ENCODE data around the gene TMEM150A.
"Not testable (repeated sequence)": the region's sequence is repeated elsewhere in the genome, so short reads cannot be mapped to it uniquely, and the experiment has no call there.

The TMEM150A gene, protein sequence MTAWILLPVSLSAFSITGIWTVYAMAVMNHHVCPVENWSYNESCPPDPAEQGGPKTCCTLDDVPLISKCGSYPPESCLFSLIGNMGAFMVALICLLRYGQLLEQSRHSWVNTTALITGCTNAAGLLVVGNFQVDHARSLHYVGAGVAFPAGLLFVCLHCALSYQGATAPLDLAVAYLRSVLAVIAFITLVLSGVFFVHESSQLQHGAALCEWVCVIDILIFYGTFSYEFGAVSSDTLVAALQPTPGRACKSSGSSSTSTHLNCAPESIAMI

DNA sequence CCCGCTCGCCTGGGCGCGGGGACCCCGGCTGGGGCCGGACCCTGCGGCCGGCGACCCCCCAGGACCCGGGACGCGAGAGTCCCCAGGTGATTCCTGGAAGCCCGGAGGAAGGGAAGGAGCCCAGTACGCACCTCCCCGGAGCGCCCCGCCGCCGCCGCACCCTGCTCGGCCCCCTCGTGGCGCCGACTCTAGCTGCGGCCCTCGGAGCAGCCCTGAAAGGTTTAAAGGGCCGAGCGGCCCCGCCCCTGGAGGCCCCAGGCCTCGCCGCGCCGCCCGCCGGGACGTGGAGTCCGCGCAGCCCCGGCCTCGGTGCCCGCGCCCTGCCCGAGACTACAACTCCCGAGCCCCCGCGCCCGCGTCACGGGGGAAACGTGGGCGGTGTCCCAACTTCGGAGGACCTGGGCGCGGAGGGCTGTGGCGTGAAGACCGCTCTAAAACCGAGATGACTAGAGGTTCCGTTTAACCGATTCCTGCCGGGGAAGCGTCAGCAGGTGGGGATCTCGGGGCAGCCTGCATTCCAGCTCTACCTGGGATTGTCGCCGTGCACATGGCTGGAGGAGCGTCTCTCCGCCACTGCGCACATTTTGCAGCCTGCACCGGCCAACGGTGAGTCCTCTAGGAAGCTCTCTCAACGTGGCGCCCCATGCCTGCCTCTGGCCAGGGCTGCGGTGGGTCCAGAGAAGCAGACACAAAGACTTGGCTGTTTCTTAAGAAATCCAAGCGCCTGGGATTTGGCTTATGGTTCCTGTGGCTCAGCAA, at the start of gene TMEM150A:
Gene TMEM150A, minus strand, starts transcription at position 223 of the 759 bp plus-strand sequence. CDS start 750 bp downstream, outside the sequence.
- peak; percentile 71 to 86 for DNase-seq (ENCODE audit: low read depth in 2 of 2)

DNA sequence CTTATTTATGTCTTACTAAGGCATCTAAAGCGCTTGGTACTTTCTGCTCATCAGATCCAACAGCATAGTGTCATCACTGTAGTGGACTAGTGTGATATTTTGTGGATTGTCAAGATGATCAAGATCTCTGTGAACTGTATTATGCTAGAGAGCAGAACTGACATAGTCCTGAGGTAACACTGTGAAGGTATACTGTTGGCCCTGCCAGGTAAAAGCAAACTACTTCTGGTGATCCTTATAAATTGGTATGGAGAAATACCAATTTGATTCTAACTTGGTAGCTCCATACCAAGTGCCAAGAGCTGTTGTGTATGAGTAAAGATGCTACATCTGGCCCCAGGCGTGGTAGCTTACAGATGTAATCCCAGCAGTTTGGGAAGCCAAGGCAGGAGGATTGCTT, 49.6 kb upstream of the TMEM150A start:
- DNase-seq (ENCODE audit: low read depth in 2 of 2), result no peak

DNA sequence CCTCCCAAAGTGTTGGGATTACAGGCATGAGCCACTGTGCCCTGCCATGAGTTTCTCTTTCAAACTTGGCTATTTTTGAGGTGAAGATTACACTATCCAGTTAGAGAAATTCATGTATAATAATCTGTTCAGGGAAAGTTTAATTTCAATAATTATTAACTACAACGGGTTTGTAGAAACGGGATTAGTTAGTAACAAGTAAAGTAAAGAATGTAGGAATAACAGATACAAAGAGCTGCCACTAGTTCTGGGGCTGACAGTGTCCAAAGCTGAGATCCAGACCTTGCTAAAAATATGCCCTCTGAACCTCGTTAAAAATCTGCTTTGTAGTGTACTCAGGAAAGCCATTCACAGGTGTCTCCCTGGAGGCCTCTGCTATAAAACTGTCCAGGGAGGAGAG, 48.6 kb upstream of the TMEM150A start:
- no peak for DNase-seq (ENCODE audit: low read depth in 2 of 2)

DNA sequence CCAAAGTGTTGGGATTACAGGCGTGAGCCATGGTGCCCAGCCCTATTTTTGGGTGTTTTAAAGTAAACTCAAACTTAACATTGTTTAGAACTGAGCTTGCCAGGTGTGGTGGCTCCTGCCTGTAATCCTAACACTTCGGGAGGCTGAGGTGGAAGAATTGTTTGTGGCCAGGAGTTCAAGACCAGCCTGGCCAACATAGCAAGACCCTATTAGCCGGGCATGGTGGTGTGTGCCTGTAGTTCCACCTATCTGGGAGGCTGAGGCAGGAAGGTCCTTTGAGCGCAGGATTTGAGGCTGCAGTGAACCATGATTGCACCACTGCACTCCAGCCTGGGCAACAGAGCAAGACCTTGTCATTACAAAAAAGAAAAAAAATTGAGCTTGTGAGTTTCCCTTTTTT, 48.0 kb upstream of the TMEM150A start:
- no peak for DNase-seq (ENCODE audit: low read depth in 2 of 2)

DNA sequence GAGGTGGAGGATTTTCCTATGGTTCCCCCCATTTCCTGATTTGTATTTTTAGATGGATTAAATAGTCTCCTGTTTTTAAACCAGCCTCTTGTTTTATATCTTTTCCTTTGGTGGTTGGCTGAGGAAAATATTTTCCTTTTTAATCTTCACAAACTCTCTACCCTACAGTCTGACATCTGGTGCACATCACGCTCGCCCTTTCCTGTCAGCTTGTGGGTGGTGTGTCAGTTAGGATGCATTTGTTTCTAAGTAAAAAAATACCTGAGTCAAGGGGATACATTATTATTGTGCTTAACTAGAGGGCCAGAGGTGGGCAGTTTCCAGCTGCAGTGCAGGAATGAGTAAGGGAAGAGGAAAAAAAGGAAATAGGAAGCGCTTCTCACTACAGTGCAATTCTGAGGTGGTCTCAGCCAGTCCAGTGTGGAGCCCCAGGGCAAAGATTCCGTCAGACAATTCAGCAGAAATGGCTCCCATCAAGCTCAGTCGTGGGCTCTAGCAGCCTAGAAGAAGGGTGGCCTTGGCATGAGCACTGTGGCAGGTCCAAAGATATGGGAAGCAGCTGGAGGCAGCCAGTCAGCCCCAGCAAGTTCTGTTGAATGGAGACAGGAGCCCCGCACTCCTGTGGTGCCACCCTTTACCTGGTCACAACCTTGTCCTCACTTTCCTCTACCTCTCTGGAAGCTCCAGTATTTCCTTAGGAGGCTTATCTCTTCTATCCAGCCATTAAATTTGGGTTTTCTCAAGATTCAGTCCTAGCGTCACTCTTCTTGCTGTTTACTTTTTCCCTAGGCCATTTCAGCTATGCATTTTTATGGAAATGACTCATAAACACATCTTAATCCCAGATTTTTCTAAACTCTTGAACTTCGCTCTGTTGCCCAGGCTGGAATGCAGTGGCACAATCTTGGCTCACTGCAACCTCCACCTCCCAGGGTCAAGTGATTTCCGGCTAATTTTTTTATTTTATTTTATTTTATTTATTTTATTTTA, 47.0 kb upstream of the TMEM150A start:
- no peak for DNase-seq (ENCODE audit: low read depth in 2 of 2)

DNA sequence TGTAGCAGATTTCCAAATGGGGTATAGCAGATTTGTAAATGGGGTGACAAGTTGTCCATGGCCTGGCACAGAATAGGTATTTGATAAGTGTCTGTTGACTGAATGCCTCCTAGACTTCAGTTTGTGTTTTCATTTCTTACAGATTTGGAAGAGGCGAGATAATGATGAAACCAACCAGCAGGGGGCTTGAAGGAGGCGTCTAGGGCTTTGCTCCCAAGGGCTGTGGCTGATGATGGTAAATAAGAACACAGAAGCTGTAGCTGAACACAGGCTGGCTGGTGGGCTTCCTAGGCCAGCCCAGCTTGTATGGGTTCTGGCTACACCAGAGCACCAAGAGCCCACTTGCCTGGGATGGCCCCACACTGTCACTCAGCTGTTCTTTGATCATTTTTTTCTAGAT, 46.1 kb upstream of the TMEM150A start:
- no peak for DNase-seq (ENCODE audit: low read depth in 2 of 2)

DNA sequence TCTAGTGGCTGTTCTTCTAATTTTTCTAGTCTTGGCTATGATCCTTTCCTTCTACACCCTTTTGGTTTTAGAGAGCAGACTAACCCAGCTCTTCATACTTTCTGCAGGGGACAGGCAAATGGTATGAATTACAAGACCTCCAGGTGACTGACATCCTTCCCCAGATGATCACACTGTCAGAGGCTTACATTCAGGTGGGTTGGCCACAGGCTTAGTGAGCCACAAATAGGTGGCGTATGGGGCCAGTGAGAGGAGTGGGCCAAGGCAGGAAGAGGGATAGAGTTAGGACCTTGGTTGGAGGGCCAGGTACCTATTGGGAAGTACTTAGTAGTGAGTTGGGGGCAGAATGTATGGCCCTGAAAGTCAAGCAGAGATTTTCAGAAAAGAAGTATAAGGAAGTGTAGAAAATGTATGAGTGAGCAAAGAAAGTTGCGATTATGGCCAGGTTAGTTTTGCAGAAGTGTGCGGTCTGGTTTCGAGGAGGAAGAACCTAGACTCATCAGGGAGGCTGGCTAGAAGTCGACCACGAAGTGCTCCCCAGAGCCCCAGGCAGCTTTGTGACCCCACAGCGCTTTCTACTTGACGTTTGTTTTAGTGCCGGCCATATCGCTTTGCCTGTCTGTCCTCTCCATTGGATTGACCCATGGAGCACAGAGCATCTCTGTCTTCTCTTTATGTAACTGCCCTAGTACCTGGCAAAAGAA, 45.5 kb upstream of the TMEM150A start:
- DNase-seq (ENCODE audit: low read depth in 2 of 2), result no peak

DNA sequence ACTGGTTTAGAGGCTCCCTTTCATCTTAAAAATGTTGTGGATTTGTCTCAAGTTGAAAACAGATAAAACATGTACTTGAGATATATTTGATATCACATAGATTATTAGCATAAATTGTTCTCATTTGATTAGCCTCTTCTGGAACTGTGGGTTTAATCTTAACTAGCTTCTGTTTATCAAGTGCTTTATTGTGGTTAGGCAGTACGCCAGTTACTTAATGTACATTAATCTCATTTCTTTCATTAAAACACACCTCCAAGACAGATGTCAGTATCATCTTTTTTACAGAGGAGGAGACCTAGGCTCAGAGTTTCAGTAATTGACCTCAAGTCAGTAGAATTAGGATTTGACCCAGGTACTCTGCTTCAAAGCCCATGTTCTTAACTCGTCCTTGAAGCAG, 43.7 kb upstream of the TMEM150A start:
- DNase-seq (ENCODE audit: low read depth in 2 of 2), result no peak

DNA sequence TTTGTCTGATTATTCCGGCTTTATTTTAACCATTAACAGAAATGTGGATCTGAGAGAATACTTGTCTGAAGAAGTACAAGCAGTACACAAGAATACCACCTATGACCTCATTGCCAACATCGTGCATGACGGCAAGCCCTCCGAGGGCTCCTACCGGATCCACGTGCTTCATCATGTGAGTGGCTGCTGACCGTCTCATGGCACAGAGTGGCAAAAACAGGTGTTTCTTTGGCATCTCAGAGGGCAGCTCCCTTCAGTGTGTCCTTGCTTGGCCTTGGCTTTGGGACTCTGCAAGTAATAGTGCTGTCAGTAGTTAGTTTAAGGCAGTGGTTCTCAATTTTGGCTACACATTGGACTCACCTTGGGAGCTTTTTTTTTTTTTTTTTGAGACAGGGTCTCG, 42.4 kb upstream of the TMEM150A start:
- DNase-seq (ENCODE audit: low read depth in 2 of 2), result no peak

DNA sequence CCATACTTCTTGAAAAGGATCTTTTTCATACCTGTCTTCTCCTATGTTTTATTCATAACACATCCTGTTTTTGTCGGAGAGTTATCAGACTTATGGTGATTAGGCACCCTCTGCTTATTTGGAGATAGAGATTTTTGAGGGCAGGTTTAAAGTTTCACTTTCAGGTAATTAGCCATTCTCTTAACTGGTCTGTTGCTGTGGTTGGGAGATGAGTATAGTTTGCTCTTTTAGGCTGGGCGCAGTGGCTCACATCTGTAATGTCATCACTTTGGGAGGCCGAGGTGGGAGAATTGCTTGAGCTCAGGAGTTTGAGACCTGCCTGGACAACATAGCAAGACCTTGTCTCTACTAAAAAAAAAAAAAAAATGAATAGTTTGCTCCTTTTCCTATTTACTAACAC, 40.2 kb upstream of the TMEM150A start:
- DNase-seq (ENCODE audit: low read depth in 2 of 2), result no peak

DNA sequence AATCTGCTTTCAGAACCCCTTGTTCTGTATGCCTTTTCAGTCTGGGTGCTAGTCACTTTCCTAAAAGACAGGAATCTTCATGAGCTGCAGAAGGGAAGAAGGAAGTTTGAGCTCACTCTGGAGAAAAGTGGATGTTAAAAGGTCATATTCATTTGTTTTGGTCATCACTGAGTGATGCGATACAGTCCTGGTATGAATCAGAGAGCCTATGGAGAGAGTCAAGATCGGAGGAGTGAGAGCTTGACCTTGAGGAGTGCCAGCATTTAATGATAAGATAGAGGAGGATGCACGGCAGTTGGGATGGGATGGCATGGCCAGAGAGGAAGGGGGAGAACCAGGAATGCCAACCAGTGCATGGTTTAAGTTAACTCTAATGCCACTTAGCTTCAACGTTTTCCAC, 33.1 kb upstream of the TMEM150A start:
- DNase-seq (ENCODE audit: low read depth in 2 of 2), result no peak

DNA sequence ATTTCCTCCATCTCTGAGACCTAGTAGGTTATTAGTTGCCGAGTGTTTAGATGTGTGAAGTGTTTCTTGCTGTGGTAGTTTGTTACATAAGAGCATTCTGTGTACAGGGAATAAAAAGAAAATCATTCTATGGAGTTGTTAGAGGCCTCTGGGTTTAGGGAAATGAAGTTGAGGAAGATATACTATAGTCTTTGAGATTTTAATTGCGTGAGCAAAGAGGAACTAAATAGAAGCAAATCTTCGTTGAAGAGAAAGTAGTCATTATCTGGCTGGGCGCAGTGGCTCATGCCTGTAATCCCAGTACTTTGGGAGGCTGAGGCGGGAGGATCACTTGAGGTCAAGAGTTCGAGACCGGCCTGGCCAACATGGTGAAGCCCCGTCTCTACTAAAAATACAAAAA, 32.5 kb upstream of the TMEM150A start:
- no peak for DNase-seq (ENCODE audit: low read depth in 2 of 2)

DNA sequence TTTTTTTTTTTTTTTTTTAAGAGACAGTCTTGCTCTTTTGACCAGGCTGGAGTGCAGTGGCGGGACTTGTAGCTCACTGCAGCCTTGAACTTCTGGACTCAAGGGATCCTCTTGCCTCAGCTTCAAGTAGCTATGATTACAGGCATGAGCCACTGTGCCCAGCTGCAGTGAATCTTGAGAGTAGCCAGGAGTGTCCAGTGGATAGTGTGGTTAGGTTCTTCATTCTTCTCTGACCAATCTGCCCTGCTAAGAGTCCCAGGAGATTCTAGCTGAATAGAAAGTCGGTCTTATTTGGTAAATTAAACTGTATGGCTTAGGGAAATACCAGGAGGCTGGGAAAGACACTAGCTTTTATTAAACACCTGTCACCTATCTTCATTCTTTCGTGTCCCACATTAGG, 28.8 kb upstream of the TMEM150A start:
- no peak for DNase-seq (ENCODE audit: low read depth in 2 of 2)

DNA sequence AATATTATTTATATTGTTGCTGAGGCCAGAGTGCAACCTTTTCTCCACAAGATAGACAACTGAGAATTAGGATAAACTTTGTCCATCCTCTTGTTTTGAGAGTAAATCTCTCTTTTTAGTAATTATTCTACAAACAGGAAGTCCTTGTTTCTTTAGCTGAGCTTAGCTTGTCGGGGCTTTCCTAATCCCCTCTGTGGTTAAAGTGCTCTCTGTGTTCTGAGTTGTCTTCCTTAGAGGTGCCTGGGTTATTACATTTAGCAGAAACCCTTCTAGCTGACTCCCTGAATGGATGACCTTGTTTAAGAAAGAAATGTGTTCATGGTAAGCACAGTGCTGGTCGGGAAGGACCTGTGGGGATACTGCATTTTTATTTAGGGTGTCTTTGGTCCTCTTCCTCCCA, 26.2 kb upstream of the TMEM150A start:
- DNase-seq (ENCODE audit: low read depth in 2 of 2), result no peak

DNA sequence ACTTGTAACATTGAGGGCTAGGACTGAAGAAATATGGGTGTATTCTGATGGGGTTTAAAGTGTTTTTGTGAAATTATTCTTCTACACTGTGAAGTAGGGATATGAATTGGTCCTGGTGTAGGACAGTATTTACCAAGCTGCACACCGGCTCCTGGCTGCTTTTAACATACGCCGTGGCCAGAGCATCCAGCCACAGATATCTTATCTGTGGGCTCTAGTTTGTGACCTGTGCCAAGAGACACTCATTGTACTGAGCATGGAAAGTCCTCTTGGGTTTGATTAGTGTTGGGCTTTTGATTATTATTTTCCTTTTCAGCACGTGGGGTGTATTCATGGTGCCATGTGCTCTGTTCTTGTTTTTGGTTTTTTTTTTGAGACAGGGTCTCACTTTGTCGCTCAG, 21.5 kb upstream of the TMEM150A start:
- DNase-seq (ENCODE audit: low read depth in 2 of 2), result no peak

DNA sequence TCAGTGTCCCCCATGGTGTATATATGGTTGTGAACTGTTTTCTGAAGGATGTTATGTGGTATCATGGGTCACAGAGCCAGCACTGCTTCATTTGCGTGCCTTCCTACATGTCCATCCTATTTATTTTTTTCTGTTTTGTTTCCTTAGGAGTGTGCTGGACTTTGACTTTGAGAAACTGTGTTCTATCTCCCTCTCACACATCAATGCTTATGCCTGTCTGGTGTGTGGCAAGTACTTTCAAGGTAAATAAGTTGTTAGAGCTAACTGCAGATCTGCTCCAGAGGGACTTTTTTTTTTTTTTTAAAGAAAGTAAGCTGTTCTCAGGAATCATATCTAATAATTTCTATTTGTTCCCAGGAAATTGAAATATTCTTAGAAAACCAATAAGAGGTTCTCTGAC, 18.8 kb upstream of the TMEM150A start:
- DNase-seq (ENCODE audit: low read depth in 2 of 2), result no peak

DNA sequence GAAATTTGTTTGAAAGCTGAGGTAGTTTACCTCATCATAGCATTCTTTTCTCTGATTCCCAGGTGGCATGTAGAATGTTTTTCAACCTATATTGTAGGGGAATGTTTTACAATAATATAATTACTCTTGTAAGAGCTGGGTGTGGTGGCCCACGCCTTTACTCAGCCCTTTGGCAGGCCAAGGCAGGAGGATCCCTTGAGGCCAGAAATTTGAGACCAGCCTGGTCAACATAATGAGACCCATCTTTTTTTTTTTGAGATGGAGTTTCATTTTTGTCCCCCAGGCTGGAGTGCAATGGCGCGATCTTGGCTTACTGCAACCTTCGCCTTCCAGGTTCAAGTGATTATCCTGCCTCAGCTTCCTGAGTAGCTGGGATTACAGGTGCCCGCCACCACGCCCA, 17.1 kb upstream of the TMEM150A start:
- no peak for DNase-seq (ENCODE audit: low read depth in 2 of 2)

DNA sequence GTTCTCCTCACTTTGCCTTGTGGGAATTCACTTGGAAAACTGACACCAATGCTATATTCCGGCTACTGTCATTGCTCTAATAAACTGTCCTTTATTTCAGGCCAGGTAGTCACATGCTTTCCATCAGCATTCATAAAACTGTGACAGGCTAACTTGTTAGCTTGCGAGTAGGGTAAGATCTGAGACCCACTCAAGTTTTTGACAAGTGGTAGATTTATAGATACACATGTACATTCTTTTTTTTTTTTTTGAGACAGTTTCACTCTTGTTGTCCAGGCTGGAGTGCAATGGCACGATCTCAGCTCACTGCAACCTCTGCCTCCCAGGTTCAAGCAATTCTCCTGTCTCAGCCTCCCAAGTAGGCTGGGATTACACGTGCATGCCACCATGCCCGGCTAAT, 15.2 kb upstream of the TMEM150A start:
- not testable (repeated sequence) for DNase-seq (ENCODE audit: low read depth in 2 of 2)

DNA sequence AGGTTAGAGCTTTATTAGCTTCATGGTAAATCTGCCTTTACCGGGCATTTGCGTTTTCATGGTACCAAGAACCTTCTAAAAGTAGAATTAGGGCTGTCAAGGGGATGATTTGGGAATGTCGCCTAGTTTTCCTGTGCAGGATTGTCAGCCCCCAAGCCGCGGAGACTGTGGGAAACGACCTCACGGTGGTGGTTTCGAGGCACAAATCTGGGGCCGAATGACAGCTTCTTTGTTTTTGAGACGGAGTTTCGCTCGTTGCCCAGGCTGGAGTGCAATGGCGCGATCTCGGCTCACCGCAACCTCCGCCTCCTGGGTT, 12.9 kb upstream of the TMEM150A start:
- DNase-seq (ENCODE audit: low read depth in 2 of 2), result no peak

DNA sequence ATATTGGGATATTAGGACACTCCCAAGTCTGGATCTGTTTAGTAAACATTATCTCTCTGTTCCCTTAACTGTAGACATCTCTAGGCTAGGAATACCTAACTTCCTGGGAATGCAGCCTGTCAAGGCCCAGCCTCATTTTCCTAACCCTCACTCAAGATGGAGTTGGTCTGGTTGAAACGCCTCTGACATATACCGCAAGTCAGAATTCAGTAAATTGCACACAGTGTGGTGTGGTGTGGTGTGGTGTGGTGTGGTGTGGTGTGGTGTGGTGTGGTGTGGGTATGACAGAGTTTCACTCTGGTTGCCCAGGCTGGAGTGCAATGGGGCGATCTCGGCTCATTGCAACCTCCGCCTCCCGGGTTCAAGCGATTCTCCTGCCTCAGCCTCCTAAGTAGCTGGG, 12.3 kb upstream of the TMEM150A start:
- DNase-seq (ENCODE audit: low read depth in 2 of 2), result not testable (repeated sequence)

DNA sequence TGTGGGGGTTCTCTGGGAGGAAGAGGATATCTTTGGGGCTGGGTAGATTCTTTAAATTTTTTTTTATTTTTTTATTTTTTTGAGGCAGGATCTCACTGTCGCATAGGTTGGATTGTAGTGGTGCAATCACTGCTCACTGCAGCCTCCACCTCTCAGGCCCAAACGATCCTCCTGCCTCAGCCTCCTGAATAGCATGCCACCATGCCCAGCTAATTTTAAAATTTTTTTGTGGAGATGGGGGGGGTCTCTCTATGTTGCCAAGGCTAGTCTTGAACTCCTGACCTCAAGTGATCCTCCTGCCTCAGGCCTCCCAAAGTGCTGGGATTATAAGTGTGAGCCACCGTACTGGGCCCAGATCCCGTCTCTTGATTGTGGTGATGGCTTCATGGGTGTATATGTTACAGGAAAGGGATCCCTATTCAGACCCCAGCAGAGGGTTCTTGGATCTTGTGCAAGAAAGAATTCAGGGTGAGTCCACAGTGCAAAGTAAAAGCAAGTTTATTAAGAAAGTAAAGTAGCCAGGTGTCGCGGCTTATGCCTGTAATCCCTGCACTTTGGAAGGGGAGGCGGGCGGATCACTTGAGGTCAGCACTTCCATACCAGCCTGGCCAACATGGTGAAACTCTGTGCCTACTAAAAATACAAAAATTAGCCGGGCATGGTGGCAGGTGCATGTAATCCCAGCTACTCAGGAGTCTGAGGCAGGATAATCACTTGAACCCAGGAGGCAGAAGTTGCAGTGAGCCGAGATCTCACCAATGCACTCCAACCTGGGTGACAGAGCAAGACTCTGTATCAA, 11.4 kb upstream of the TMEM150A start:
- DNase-seq (ENCODE audit: low read depth in 2 of 2), result no peak

Measured in stimulated activated CD4-positive, alpha-beta T cell treated with anti-CD3 and anti-CD28 coated beads, Interleukin-15, amount 100 ng/mL, for 48 hours (primary cell).